ENCODE data around the gene GSTP1. TPM values are rescaled to one million over a fixed set of nuclear protein-coding genes. Genes with fewer than 3 reads are reported as not detected.
"Not testable (repeated sequence)": the region's sequence is repeated elsewhere in the genome, so short reads cannot be mapped to it uniquely, and the experiment has no call there.

The GSTP1 gene
- 294 TPM for total RNA-seq

- Histone ChIP-seq H3K4me1 (ENCODE audit: insufficient read depth, low read length) (peaks cover 67% of the 10 kb centered on the region), H3K4me3 (ENCODE audit: low read length) (peak within 1 kb of the TSS; percentile 57), H3K27me3 (ENCODE audit: insufficient read depth, low read length) (no peaks in the 10 kb centered on the region), H3K9me3 (ENCODE audit: low read depth, low read length) (no peaks in the 10 kb centered on the region)
Observed at GRCh38 chr11:67583247-67584204, at the start of gene GSTP1. Gene GSTP1 (plus strand): TSS chr11:67583812. CDS start chr11:67583844, 32 bp downstream.

GRCh38 chr11:67534070-67534679, 49.4 kb upstream of the GSTP1 start:
- Histone ChIP-seq H3K27me3 (ENCODE audit: insufficient read depth, low read length) (no peaks in the 10 kb centered on the region), H3K4me1 (ENCODE audit: insufficient read depth, low read length) (peaks cover 6% of the 10 kb centered on the region), H3K4me3 (ENCODE audit: low read length) (no peak overlapping the region), H3K9me3 (ENCODE audit: low read depth, low read length) (peaks cover 13% of the 10 kb centered on the region)

DNA sequence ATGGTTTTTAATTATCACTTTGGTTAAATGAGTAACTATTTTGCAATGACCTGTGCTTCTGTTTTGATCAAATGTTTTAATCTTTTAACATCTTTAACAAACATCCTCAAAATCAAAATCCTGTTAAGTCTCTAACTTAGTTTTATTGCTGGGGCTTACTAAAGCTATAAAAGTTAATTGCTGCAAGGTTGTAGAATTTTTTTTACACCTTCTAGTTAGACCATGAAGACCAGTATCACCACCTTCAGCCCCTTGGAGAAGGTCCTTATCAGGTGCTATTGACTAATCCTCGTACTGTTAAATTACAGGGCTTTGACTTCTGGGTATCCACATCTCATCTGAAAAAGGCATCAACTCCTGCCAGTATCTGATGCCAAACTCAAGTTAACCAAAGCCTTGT, 48.1 kb upstream of the GSTP1 start:
- no peaks in the 10 kb centered on the region for H3K4me1 ChIP-seq (ENCODE audit: insufficient read depth, low read length)
- no peak overlapping the region for H3K4me3 ChIP-seq (ENCODE audit: low read length)
- H3K27me3 ChIP-seq (ENCODE audit: insufficient read depth, low read length) = no peaks in the 10 kb centered on the region
- H3K9me3 ChIP-seq (ENCODE audit: low read depth, low read length) = peaks cover 13% of the 10 kb centered on the region

- Histone ChIP-seq H3K4me1 (ENCODE audit: insufficient read depth, low read length) (no peaks in the 10 kb centered on the region), H3K4me3 (ENCODE audit: low read length) (no peak overlapping the region), H3K9me3 (ENCODE audit: low read depth, low read length) (peaks cover 13% of the 10 kb centered on the region), H3K27me3 (ENCODE audit: insufficient read depth, low read length) (no peaks in the 10 kb centered on the region)
Observed at GRCh38 chr11:67538306-67538705, 45.3 kb upstream of the GSTP1 start.

DNA sequence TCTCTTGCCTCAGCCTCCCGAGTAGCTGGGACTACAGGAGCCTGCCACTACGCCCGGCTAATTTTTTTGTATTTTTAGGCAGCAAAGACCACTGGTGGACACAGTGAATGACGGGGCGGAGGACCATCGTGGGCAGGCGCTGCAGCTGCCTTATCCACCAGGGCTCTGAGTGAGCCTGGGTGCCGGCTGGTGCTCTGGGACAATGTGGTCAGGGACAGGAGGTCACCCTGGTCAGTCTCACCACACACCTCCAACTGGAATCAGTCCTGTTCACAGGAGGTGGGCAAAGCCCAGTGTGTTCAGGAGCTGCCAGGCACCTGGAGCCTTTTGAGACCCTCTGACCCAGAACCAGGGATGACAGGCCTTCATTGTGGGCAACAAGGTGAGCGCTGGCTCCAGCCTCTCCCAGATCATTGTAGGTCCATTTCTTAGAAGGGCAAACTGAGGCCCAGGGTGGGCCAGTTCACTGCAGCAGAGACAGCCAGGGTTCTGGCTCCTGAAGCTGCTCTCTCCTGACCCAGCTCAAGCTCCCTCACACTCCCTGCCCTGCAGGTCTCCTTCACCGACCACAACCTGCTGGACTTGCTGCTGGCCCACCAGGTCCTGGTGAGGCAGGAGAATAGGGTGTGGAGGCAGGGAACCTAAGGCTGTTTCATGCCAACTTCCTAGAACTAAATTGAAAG, 44.6 kb upstream of the GSTP1 start:
- peaks cover 8% of the 10 kb centered on the region for H3K9me3 ChIP-seq (ENCODE audit: low read depth, low read length)
- no peaks in the 10 kb centered on the region for H3K4me1 ChIP-seq (ENCODE audit: insufficient read depth, low read length)
- no peaks in the 10 kb centered on the region for H3K27me3 ChIP-seq (ENCODE audit: insufficient read depth, low read length)
- H3K4me3 ChIP-seq (ENCODE audit: low read length) = no peak overlapping the region

DNA sequence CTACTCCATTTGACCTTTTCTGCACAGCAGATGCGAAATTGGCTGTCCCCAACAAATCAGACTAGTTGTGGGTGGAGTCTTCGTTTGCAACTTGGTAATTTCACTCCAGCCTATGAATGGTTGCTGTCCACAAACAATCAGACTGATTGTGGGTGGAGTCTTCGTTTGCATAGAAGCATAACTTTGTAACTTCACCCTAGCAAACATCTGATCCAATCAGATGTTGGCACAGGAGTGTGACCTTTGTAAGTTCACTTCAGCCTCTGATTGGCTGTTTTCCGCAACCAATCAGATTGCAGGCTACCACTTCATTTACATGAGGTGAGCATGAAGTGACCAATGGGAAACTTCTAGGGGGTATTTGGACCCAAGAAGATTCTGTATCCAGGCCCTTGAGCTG, 44.1 kb upstream of the GSTP1 start:
- H3K4me3 ChIP-seq (ENCODE audit: low read length) = no peak overlapping the region
- no peaks in the 10 kb centered on the region for H3K4me1 ChIP-seq (ENCODE audit: insufficient read depth, low read length)
- H3K27me3 ChIP-seq (ENCODE audit: insufficient read depth, low read length) = no peaks in the 10 kb centered on the region
- peaks cover 2% of the 10 kb centered on the region for H3K9me3 ChIP-seq (ENCODE audit: low read depth, low read length)

DNA sequence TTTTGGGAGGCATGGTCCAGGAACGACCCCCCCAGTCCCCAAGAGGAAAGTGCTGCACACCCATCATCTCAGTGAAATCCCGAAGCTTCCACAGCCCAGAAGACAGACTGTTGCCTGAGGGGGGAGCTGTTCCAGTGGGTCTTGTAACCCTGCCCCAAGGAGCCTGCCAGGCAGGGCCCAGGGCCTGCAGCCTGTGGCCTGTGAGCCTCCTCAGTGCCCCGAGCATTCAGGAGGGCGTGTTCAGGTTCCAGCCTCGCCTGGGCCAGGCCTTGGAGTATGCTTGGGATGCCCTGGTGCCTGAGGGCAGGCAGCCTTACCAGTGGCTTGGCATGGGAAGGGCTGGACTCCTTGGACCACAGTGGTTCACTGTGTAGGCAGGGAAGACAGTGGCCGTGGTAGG, 42.4 kb upstream of the GSTP1 start:
- no peak overlapping the region for H3K4me3 ChIP-seq (ENCODE audit: low read length)

GRCh38 chr11:67542169-67542568, 41.4 kb upstream of the GSTP1 start:
- H3K27me3 ChIP-seq (ENCODE audit: insufficient read depth, low read length) = no peaks in the 10 kb centered on the region
- H3K4me1 ChIP-seq (ENCODE audit: insufficient read depth, low read length) = no peaks in the 10 kb centered on the region
- no peak overlapping the region for H3K4me3 ChIP-seq (ENCODE audit: low read length)
- H3K9me3 ChIP-seq (ENCODE audit: low read depth, low read length) = no peaks in the 10 kb centered on the region

More for the DNA sequence above, 42.4 kb upstream of the GSTP1 start:
- Histone ChIP-seq H3K9me3 (ENCODE audit: low read depth, low read length) (no peaks in the 10 kb centered on the region), H3K4me1 (ENCODE audit: insufficient read depth, low read length) (no peaks in the 10 kb centered on the region), H3K27me3 (ENCODE audit: insufficient read depth, low read length) (no peaks in the 10 kb centered on the region)

DNA sequence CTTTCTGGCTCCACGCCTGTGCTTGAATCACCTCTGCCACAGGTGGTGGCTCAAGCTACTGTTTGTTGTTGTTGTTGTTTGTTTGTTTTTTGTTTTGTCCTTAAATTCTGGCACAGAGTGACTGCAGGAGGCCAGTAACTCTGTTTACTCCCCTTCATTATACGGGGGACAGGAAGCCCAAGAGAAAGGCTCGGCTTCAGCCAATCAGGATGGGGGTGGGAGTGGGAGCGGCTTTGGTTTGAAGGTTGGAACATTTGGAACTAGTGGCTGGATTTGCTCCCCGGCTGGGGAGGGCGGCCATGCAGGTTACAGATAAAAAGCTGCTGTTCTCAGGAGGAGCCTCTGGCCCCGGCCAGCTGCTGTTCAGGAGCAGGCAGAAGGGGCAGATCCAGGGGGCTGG, 40.6 kb upstream of the GSTP1 start:
- Histone ChIP-seq H3K4me1 (ENCODE audit: insufficient read depth, low read length) (no peaks in the 10 kb centered on the region), H3K4me3 (ENCODE audit: low read length) (no peak overlapping the region), H3K27me3 (ENCODE audit: insufficient read depth, low read length) (no peaks in the 10 kb centered on the region), H3K9me3 (ENCODE audit: low read depth, low read length) (no peaks in the 10 kb centered on the region)

DNA sequence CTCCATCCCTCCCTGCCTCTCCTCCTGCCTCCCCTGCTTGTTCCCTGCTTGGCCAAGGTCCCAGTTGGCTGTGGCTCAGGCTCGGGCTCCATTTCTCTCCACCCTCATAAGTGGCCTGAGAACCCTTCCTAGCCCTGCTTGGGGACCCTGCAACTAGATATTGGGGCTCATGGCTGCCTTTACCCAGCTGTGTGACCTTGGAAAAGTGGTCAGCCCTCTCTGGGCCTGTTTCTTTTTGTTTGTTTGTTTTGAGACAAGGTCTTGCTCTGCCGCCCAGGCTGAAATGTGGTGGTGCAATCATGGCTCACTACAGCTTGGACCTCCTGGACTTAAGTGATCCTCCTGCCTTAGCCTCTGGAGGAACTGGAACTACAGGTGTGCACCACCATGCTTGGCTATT, 40.0 kb upstream of the GSTP1 start:
- H3K27me3 ChIP-seq (ENCODE audit: insufficient read depth, low read length) = no peaks in the 10 kb centered on the region
- no peaks in the 10 kb centered on the region for H3K9me3 ChIP-seq (ENCODE audit: low read depth, low read length)
- no peak overlapping the region for H3K4me3 ChIP-seq (ENCODE audit: low read length)
- no peaks in the 10 kb centered on the region for H3K4me1 ChIP-seq (ENCODE audit: insufficient read depth, low read length)

- no peaks in the 10 kb centered on the region for H3K4me1 ChIP-seq (ENCODE audit: insufficient read depth, low read length)
- H3K4me3 ChIP-seq (ENCODE audit: low read length) = no peak overlapping the region
- no peaks in the 10 kb centered on the region for H3K9me3 ChIP-seq (ENCODE audit: low read depth, low read length)
- H3K27me3 ChIP-seq (ENCODE audit: insufficient read depth, low read length) = no peaks in the 10 kb centered on the region
Observed at GRCh38 chr11:67544616-67545242, 38.9 kb upstream of the GSTP1 start.

DNA sequence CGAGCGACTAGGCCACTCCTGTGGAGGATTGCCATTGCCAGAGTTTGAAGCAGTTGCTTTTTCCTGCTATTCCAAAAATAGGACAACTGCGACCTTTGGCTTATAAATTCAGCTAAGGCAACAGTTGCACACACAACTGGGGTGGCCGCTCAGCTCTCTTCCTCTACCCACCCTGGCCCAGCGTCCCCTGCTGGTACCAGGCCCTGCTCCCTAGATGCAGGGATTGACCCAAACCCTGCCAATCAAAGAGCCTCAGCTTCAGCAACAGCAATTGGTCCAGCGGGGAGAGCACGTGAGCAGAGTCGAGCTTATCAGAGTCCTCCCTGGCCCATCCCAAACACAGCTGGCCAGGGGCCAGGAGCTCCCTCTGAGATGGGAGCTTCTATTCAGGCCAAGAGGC, 38.3 kb upstream of the GSTP1 start:
- Histone ChIP-seq H3K27me3 (ENCODE audit: insufficient read depth, low read length) (no peaks in the 10 kb centered on the region), H3K4me3 (ENCODE audit: low read length) (no peak overlapping the region), H3K9me3 (ENCODE audit: low read depth, low read length) (no peaks in the 10 kb centered on the region), H3K4me1 (ENCODE audit: insufficient read depth, low read length) (no peaks in the 10 kb centered on the region)

GRCh38 chr11:67548112-67548511, 35.5 kb upstream of the GSTP1 start:
- not testable (repeated sequence) for H3K4me1 ChIP-seq (ENCODE audit: insufficient read depth, low read length); H3K4me3 ChIP-seq (ENCODE audit: low read length); H3K27me3 ChIP-seq (ENCODE audit: insufficient read depth, low read length); H3K9me3 ChIP-seq (ENCODE audit: low read depth, low read length)

GRCh38 chr11:67548555-67549110, 35.0 kb upstream of the GSTP1 start:
- H3K9me3 ChIP-seq (ENCODE audit: low read depth, low read length) = no peaks in the 10 kb centered on the region
- H3K4me1 ChIP-seq (ENCODE audit: insufficient read depth, low read length) = no peaks in the 10 kb centered on the region
- no peak overlapping the region for H3K4me3 ChIP-seq (ENCODE audit: low read length)
- no peaks in the 10 kb centered on the region for H3K27me3 ChIP-seq (ENCODE audit: insufficient read depth, low read length)

DNA sequence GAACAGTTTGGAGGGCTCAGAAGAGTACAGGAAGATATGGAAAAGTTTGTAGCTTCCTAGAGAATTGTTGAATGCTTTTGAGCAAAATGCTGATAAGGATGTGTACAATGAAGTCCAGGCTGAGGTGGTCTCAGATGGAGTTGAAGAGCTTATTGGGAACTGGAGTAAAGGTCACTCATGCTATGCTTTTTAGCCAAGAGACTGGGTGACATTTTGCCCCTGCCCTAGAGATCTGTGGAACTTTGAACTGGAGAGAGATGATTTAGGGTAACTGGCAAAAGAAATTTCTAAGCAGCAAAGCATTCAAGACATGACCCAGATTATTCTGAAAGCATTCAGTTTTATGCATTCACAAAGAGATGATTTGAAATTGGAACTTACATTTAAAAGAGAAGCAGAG, 32.5 kb upstream of the GSTP1 start:
- Histone ChIP-seq H3K4me1 (ENCODE audit: insufficient read depth, low read length) (no peaks in the 10 kb centered on the region), H3K9me3 (ENCODE audit: low read depth, low read length) (no peaks in the 10 kb centered on the region), H3K27me3 (ENCODE audit: insufficient read depth, low read length) (no peaks in the 10 kb centered on the region), H3K4me3 (ENCODE audit: low read length) (no peak overlapping the region)

All from mononuclear cell (primary cell).